Measurements from ENCODE around the gene BPIFB1.
A peak's percentile ranks its signal among the peaks of the same experiment; 100 is the strongest.

The BPIFB1 gene

GRCh38 chr20:33272155-33272873 lies 10.7 kb upstream of the BPIFB1 start:
- no peak for DNase-seq (ENCODE audit: low read depth)

GRCh38 chr20:33273117-33273851 lies 9.7 kb upstream of the BPIFB1 start:
- DNase-seq (ENCODE audit: low read depth), result no peak

- DNase-seq (ENCODE audit: low read depth), result no peak
Observed at GRCh38 chr20:33275215-33275614, 7.8 kb upstream of the BPIFB1 start.

GRCh38 chr20:33275871-33276270 lies 7.1 kb upstream of the BPIFB1 start:
- no peak for DNase-seq (ENCODE audit: low read depth)

GRCh38 chr20:33276303-33277113 lies 6.5 kb upstream of the BPIFB1 start:
- DNase-seq (ENCODE audit: low read depth), result no peak

GRCh38 chr20:33277471-33278441 lies 5.3 kb upstream of the BPIFB1 start:
- DNase-seq (ENCODE audit: low read depth), result no peak

- no peak for DNase-seq (ENCODE audit: low read depth)
Observed at GRCh38 chr20:33278700-33279099, 4.3 kb upstream of the BPIFB1 start.

GRCh38 chr20:33279261-33279910 lies 3.6 kb upstream of the BPIFB1 start:
- DNase-seq (ENCODE audit: low read depth), result no peak

GRCh38 chr20:33280000-33280680 lies 2.9 kb upstream of the BPIFB1 start:
- no peak for DNase-seq (ENCODE audit: low read depth)

- DNase-seq (ENCODE audit: low read depth), result no peak
Observed at GRCh38 chr20:33280775-33281174, 2.2 kb upstream of the BPIFB1 start.

GRCh38 chr20:33281550-33282146 lies 1.4 kb upstream of the BPIFB1 start:
- no peak for DNase-seq (ENCODE audit: low read depth)

GRCh38 chr20:33282196-33282934 lies 649 bp upstream of the BPIFB1 start:
- DNase-seq (ENCODE audit: low read depth), result no peak

- DNase-seq (ENCODE audit: low read depth), result no peak
Observed at GRCh38 chr20:33284284-33284683, 1.3 kb downstream of the BPIFB1 start.

GRCh38 chr20:33284937-33285336 lies 1.9 kb downstream of the BPIFB1 start:
- DNase-seq (ENCODE audit: low read depth), result no peak

- DNase-seq (ENCODE audit: low read depth), result no peak
Observed at GRCh38 chr20:33285861-33286495, 3.0 kb downstream of the BPIFB1 start.

- no peak for DNase-seq (ENCODE audit: low read depth)
Observed at GRCh38 chr20:33287884-33288283, 4.9 kb downstream of the BPIFB1 start.

- DNase-seq (ENCODE audit: low read depth), result no peak
Observed at GRCh38 chr20:33290852-33291251, 7.8 kb downstream of the BPIFB1 start.

- no peak for DNase-seq (ENCODE audit: low read depth)
Observed at GRCh38 chr20:33291416-33291815, 8.4 kb downstream of the BPIFB1 start.

GRCh38 chr20:33291830-33292355 lies 8.9 kb downstream of the BPIFB1 start:
- DNase-seq (ENCODE audit: low read depth), result peak; percentile 50

Data from ELR (cell line).